H1 (cell line): ENCODE measurements around the gene XPNPEP3. TPM values are rescaled to one million over a fixed set of nuclear protein-coding genes. Genes with fewer than 3 reads are reported as not detected.

Experiments used
- BRCA1 ChIP-seq: IDR thresholded peaks from 2 replicates; pipeline ENCODE4 v1.6.1; 2012; ENCODE audit warnings: low read depth, low read length, improper control_type of control experiment
- CBX8 ChIP-seq: fragments of 300-800, 300-1000 bp; sonication (generic); IDR thresholded peaks from 2 replicates; pipeline ENCODE4 v1.7.1; 2016; ENCODE audit warnings: low read depth, low read length, borderline replicate concordance
- CEBPB ChIP-seq: IDR thresholded peaks from 2 replicates; pipeline ENCODE4 v1.6.1; 2012; ENCODE audit warnings: low read depth, low read length
- CHD2 ChIP-seq: IDR thresholded peaks from 2 replicates; pipeline ENCODE4 v1.6.1; 2012; ENCODE audit warnings: low read length, improper control_type of control experiment
- CREB1 ChIP-seq: IDR thresholded peaks from 2 replicates; pipeline ENCODE4 v1.6.1; 2012; ENCODE audit warnings: inconsistent platforms
- EP300 ChIP-seq, 2 experiments: IDR thresholded peaks; 1 replicate in 1 of 2; 2 replicates in 1 of 2; pipeline ENCODE4 v1.6.1; 2011 to 2012; ENCODE audit warnings: low read depth in 2 of 2, low read length in 2 of 2, mild to moderate bottlenecking in 2 of 2, borderline replicate concordance in 1 of 2, inconsistent platforms in 1 of 2, moderate library complexity in 1 of 2
- FOSL1 ChIP-seq: IDR thresholded peaks from 2 replicates; pipeline ENCODE4 v1.6.1; 2011; ENCODE audit warnings: mild to moderate bottlenecking, low read depth, low read length, moderate library complexity; ENCODE audit not compliant: insufficient read depth
- JUN ChIP-seq: IDR thresholded peaks from 2 replicates; pipeline ENCODE4 v1.6.1; 2011; ENCODE audit warnings: low read depth, mild to moderate bottlenecking, improper control_type of control experiment, low read length
- KDM5A ChIP-seq: fragments of 200-600 bp; IDR thresholded peaks from 2 replicates; pipeline ENCODE4 v1.7.1; 2012; ENCODE audit warnings: mild to moderate bottlenecking, low read length, inconsistent platforms, mixed read lengths
- MAFK ChIP-seq: IDR thresholded peaks from 2 replicates; pipeline ENCODE4 v1.6.1; 2012; ENCODE audit warnings: low read depth, mild to moderate bottlenecking, improper control_type of control experiment, low read length
- NANOG ChIP-seq: IDR thresholded peaks from 2 replicates; pipeline ENCODE4 v1.6.1; 2011; ENCODE audit warnings: low read length, low read depth, mild to moderate bottlenecking, inconsistent platforms; ENCODE audit not compliant: insufficient read depth, poor library complexity, severe bottlenecking
- NRF1 ChIP-seq: IDR thresholded peaks from 2 replicates; pipeline ENCODE4 v1.6.1; 2011; ENCODE audit warnings: mild to moderate bottlenecking, low read depth, low read length, improper control_type of control experiment
- POU5F1 ChIP-seq: IDR thresholded peaks from 2 replicates; pipeline ENCODE4 v1.6.1; 2011; ENCODE audit warnings: low read depth, mild to moderate bottlenecking, low read length, moderate library complexity
- RAD21 ChIP-seq, 2 experiments: IDR thresholded peaks in 1 of 2; conservative IDR thresholded peaks in 1 of 2; 2 replicates each; pipeline ENCODE4 v1.6.1; 2011; ENCODE audit warnings: low read depth in 2 of 2, low read length in 2 of 2, improper control_type of control experiment in 1 of 2, inconsistent platforms in 1 of 2, mild to moderate bottlenecking in 1 of 2, moderate library complexity in 1 of 2
- RNF2 ChIP-seq: fragments of 200-900, 300-1000 bp; sonication (generic); IDR thresholded peaks from 2 replicates; pipeline ENCODE4 v1.7.1; 2016; ENCODE audit warnings: borderline replicate concordance, low read depth, mild to moderate bottlenecking, antibody characterized with exemption, low read length; ENCODE audit not compliant: poor library complexity, severe bottlenecking; ENCODE audit errors: missing control alignments
- SIN3A ChIP-seq, 2 experiments: IDR thresholded peaks in 1 of 2; conservative IDR thresholded peaks in 1 of 2; 2 replicates each; pipeline ENCODE4 v1.6.1; 2011 to 2012; ENCODE audit warnings: low read length in 2 of 2, improper control_type of control experiment in 1 of 2, low read depth in 1 of 2, mild to moderate bottlenecking in 1 of 2
- SP4 ChIP-seq: IDR thresholded peaks from 2 replicates; pipeline ENCODE4 v1.6.1; 2012; ENCODE audit warnings: low read length, inconsistent platforms
- SRF ChIP-seq: IDR thresholded peaks from 2 replicates; pipeline ENCODE4 v1.6.1; 2011; ENCODE audit warnings: mild to moderate bottlenecking, low read depth, low read length, moderate library complexity
- SUZ12 ChIP-seq: fragments of 200-600 bp; sonication (generic); IDR thresholded peaks from 2 replicates; pipeline ENCODE4 v1.6.1; 2012; ENCODE audit warnings: mild to moderate bottlenecking, inconsistent platforms, low read length, moderate library complexity, mixed read lengths
- TAF1 ChIP-seq: IDR thresholded peaks from 2 replicates; pipeline ENCODE4 v1.6.1; 2011; ENCODE audit warnings: mild to moderate bottlenecking, low read depth, low read length
- TCF12 ChIP-seq: IDR thresholded peaks from 2 replicates; pipeline ENCODE4 v1.6.1; 2011; ENCODE audit warnings: low read depth, mild to moderate bottlenecking, low read length
- TEAD4 ChIP-seq: IDR thresholded peaks from 2 replicates; pipeline ENCODE4 v1.6.1; 2012; ENCODE audit warnings: low read depth, low read length, inconsistent platforms, mixed read lengths
- YY1 ChIP-seq: IDR thresholded peaks from 2 replicates; pipeline ENCODE4 v1.6.1; 2011; ENCODE audit warnings: low read depth, mild to moderate bottlenecking, low read length
- polyA plus RNA-seq, 7 experiments: library from polyadenylated mRNA; depleted of rRNA in 3 of 7; stranded (reverse) in 5 of 7; unstranded in 2 of 7; fragments of >200 nt in 5 of 7; fragments of 200-250 nt in 2 of 7; gene quantifications; 1 replicate in 5 of 7; 2 replicates in 1 of 7; 4 replicates in 1 of 7; pipeline versions ENCODE4 v1.2.1 to v1.2.3, GENCODE V29; 2011 to 2013; ENCODE audit warnings: missing spikeins in 2 of 7, mixed read lengths in 2 of 7
- total RNA-seq: library from RNA; stranded (reverse); fragmentation: NEBNext Ultra II Directional; extraction: Animal tissue kit (Norgen Biotek cat#: 25700); gene quantifications from 2 replicates; pipeline ENCODE4 v1.2.1, GENCODE V29; 2021

Gene XPNPEP3
- total and polyA plus RNA-seq, 2 of the 8 experiments (the other 6 are each of a cell fraction or from before 2014, with no cell fraction given), result 25.8 to 29.2 TPM

DNA sequence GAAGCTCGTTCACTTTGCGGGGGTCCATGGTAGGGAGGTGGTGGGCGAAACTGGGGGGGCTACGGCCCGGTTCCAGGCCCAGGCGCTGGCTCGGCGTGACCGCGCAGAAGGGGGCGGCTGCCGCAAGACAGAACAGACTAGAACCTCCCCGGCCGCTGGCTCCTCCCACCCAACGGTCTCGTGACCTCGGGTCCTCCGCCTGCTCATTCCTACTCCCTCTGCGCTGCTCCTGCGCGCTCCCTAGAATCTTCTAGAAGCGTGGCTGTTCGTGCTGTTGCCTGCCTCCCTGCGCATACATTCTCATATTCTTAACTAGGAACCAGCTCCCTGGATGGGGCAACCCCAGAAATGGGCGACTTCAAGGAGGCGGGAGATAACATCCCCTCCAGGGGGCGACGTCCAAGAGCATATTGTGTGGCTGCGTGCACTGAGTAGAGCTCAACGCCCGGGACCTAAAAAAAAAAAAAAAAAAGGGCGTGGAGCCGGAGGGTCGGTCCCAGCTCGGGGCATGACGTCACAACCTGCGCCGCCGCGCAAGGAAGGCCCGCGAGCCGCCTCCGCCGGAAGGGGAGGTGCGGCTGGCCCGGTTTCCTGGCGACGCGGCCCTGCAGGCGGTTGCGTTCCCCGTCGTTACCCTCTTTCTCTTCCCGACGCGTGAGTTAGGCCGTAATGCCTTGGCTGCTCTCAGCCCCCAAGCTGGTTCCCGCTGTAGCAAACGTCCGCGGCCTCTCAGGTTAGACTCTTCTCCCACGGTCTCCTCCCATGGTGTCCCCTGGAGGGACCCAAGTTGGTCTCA, at the start of gene XPNPEP3, which contains the start of gene ST13 (continued):
- TF ChIP-seq EP300 (IDR thresholded peaks at IDR 0.05; ENCODE audit: borderline replicate concordance in 1 of 2, low read depth in 2 of 2, low read length in 2 of 2), result peak; percentile 22 to 47; a peak in 2 of 3 replicates
- no peak for TF ChIP-seq MAFK
- TF ChIP-seq TCF12, result no peak
- peak; percentile 69 for TF ChIP-seq TAF1
- TF ChIP-seq RNF2, result no peak
- peak; percentile 98 for TF ChIP-seq SP4
- TF ChIP-seq JUN, result no peak
- peak; percentile 82 for TF ChIP-seq KDM5A
- TF ChIP-seq POU5F1, result no peak
- TF ChIP-seq TEAD4, result no peak
- peak; percentile 62 for TF ChIP-seq SRF
- TF ChIP-seq CBX8, result no peak
- TF ChIP-seq RAD21 (IDR thresholded peaks at IDR 0.05 in 1 of 2, conservative IDR thresholded peaks at IDR 0.05 in 1 of 2; ENCODE audit: low read depth in 2 of 2, low read length in 2 of 2), result no peak
- TF ChIP-seq CHD2, result no peak
- TF ChIP-seq FOSL1, result no peak
- TF ChIP-seq NRF1, result no peak; the same call in 1 of the 2 replicates
- TF ChIP-seq YY1, result no peak
- no peak for TF ChIP-seq SUZ12
- TF ChIP-seq CEBPB, result no peak
- TF ChIP-seq SIN3A (conservative IDR thresholded peaks at IDR 0.05 in 1 of 2, IDR thresholded peaks at IDR 0.05 in 1 of 2; ENCODE audit: low read depth in 1 of 2, low read length in 2 of 2), result peak; percentile 66 to 90; a peak in 2 of 4 replicates
- TF ChIP-seq NANOG, result no peak
- TF ChIP-seq BRCA1, result no peak
- TF ChIP-seq CREB1, result peak; percentile 97
